HL-60 (cell line): ENCODE measurements around the gene AP3S2.

Experiments used
- DNase-seq, 2 experiments: peaks; one replicate each; pipeline ENCODE4 v3.0.0-alpha.2; 2010 to 2020; ENCODE audit warnings: low read depth in 1 of 2, low spot score in 1 of 2
- H3K27ac ChIP-seq: fragments of 250-450 bp; sonication (Bioruptor Pico); replicated peaks from 2 replicates; pipeline ENCODE4 v1.5.1; 2020; ENCODE audit warnings: mild to moderate bottlenecking, moderate library complexity
- H3K27me3 ChIP-seq: fragments of 250-450 bp; sonication (Bioruptor Pico); 2 replicates; pipeline ENCODE4 v1.5.1; 2021; ENCODE audit warnings: mild to moderate bottlenecking, moderate library complexity; ENCODE audit not compliant: insufficient read depth, poor library complexity, severe bottlenecking
- H3K4me3 ChIP-seq: replicated peaks from 2 replicates; pipeline ENCODE4 v1.5.1; 2011; ENCODE audit warnings: mild to moderate bottlenecking, control low read depth, low read length; ENCODE audit not compliant: insufficient read depth
- GABPA ChIP-seq: IDR thresholded peaks from 2 replicates; pipeline ENCODE4 v1.6.1; 2012; ENCODE audit warnings: low read depth
- POLR2AphosphoS5 ChIP-seq: IDR thresholded peaks from 2 replicates; pipeline ENCODE4 v1.6.1; 2012; ENCODE audit warnings: low read depth
- REST ChIP-seq: IDR thresholded peaks from 2 replicates; pipeline ENCODE4 v1.6.1; 2012; ENCODE audit warnings: low read depth; ENCODE audit not compliant: insufficient replicate concordance
- SPI1 ChIP-seq: IDR thresholded peaks from 2 replicates; pipeline ENCODE4 v1.6.1; 2012; ENCODE audit warnings: low read depth, mild to moderate bottlenecking, borderline replicate concordance
- TF ChIP-seq, protein P1 (sequence below): IDR thresholded peaks from one replicate; pipeline ENCODE4 v1.5.1; 2011; ENCODE audit warnings: low read length, control low read depth, inconsistent platforms; ENCODE audit not compliant: insufficient read depth

AP3S2 gene

GRCh38 chr15:89825271-89825940, 68.4 kb downstream of the AP3S2 start:
- no peak overlapping the region for H3K4me3 ChIP-seq
- no peaks in the 10 kb centered on the region for H3K27me3 ChIP-seq
- peak; percentile 65; the same call in 1 of the 2 replicates for TF ChIP-seq POLR2AphosphoS5
- TF ChIP-seq, protein P1, sequence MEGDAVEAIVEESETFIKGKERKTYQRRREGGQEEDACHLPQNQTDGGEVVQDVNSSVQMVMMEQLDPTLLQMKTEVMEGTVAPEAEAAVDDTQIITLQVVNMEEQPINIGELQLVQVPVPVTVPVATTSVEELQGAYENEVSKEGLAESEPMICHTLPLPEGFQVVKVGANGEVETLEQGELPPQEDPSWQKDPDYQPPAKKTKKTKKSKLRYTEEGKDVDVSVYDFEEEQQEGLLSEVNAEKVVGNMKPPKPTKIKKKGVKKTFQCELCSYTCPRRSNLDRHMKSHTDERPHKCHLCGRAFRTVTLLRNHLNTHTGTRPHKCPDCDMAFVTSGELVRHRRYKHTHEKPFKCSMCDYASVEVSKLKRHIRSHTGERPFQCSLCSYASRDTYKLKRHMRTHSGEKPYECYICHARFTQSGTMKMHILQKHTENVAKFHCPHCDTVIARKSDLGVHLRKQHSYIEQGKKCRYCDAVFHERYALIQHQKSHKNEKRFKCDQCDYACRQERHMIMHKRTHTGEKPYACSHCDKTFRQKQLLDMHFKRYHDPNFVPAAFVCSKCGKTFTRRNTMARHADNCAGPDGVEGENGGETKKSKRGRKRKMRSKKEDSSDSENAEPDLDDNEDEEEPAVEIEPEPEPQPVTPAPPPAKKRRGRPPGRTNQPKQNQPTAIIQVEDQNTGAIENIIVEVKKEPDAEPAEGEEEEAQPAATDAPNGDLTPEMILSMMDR, result no peak
- TF ChIP-seq REST, result no peak
- peak; percentile 97 for TF ChIP-seq SPI1
- no peak for TF ChIP-seq GABPA
- peak overlapping the region; percentile 87 for H3K27ac ChIP-seq
- DNase-seq, result peak; percentile 57 to 90

- no peak overlapping the region for H3K4me3 ChIP-seq
- no peaks in the 10 kb centered on the region for H3K27me3 ChIP-seq
- DNase-seq, result no peak
- peak overlapping the region; percentile 87 for H3K27ac ChIP-seq
- no peak for TF ChIP-seq GABPA
- TF ChIP-seq REST, result no peak
- TF ChIP-seq, protein P1, result no peak
- no peak for TF ChIP-seq SPI1
- no peak for TF ChIP-seq POLR2AphosphoS5
These were observed 69.3 kb downstream of the AP3S2 start for GRCh38 chr15:89824607-89824867.

GRCh38 chr15:89823836-89824606, 69.8 kb downstream of the AP3S2 start:
- TF ChIP-seq GABPA (no peak), POLR2AphosphoS5 (no peak), SPI1 (no peak), REST (no peak)
- TF ChIP-seq, protein P1, result no peak
- Histone ChIP-seq H3K27ac (peak overlapping the region; percentile 87), H3K4me3 (no peak overlapping the region), H3K27me3 (no peaks in the 10 kb centered on the region)
- no peak for DNase-seq
